ENCODE data around the gene ARID5B. TPM values are rescaled to one million over a fixed set of nuclear protein-coding genes. Genes with fewer than 3 reads are reported as not detected.

Gene ARID5B
- polyA plus RNA-seq, 3 donors: 1.00 to 2.5 (median 1.5) TPM

DNA sequence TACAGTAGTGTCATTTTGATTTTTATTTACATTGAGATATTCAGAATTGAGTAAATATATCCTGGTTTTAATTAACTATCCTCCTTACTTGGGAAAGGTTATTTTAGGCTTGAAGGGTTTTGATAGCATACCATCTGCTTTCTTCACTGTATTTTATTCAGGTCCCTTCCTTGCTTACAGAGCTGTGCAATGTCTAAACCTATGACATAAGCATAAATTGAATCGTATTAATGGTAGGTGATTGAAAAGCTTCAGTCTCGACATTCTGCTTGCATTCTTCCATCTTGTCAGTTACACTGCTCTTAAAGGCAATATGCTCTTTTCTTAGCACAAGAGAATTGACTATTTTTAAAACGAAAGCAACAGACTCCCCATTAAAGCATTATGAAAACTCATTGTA, 102.5 kb downstream of the ARID5B start:
- no peak for DNase-seq
- WGBS (ENCODE audit: insufficient coverage): no CpG with 5 or more reads among the region's 3 CpGs
- H3K4me2 ChIP-seq (replicated peaks; ENCODE audit: extremely low read depth, low read length, poor library complexity, severe bottlenecking): no peak overlapping the region
- Mint-ChIP-seq H3K27ac (no peak overlapping the region), H3K4me3 (no peak overlapping the region), H3K9me3 (peaks cover 0 to 3% (median under 1%) of the 10 kb centered on the region in 7 donors), H3K36me3 (peaks cover 36 to 40% of the 10 kb centered on the region in 2 donors), H3K4me1 (peaks cover 18% of the 10 kb centered on the region), H3K27me3 (ENCODE audit: low read depth in 3 of 3) (no peaks in the 10 kb centered on the region)
- H3K4me1 ChIP-seq (ENCODE audit: control insufficient read depth in 1 of 2, insufficient read depth in 2 of 2, low read length in 2 of 2): peaks cover 0 to 1% of the 10 kb centered on the region in 2 donors
- no peak overlapping the region for H3K4me3 ChIP-seq (replicated peaks in 1 of 3; ENCODE audit: low read depth in 2 of 3, low read length in 3 of 3)
- peaks cover 0 to 3% of the 10 kb centered on the region in 2 donors for H3K9me3 ChIP-seq (replicated peaks in 1 of 2; ENCODE audit: control insufficient read depth in 1 of 2, insufficient read depth in 1 of 2, low read length in 2 of 2)
- no peak overlapping the region for H3K27ac ChIP-seq (ENCODE audit: low read depth in 1 of 2, low read length in 2 of 2)
- H3K36me3 ChIP-seq (replicated peaks in 1 of 2; ENCODE audit: control insufficient read depth in 1 of 2, insufficient read depth in 2 of 2, low read length in 2 of 2): peaks cover 0 to 12% of the 10 kb centered on the region in 2 donors
- no peaks in the 10 kb centered on the region for H4K20me1 ChIP-seq (ENCODE audit: insufficient read depth, low read length)
- no peaks in the 10 kb centered on the region for H3K27me3 ChIP-seq (ENCODE audit: control insufficient read depth in 2 of 2, insufficient read depth in 2 of 2, low read length in 2 of 2)
- intact Hi-C loops (cut with micrococcal nuclease): no loop called here
- no peaks in the 10 kb centered on the region for H3K79me2 ChIP-seq (ENCODE audit: insufficient read depth, low read length)
- no peak overlapping the region for H2AFZ ChIP-seq (ENCODE audit: insufficient read depth, low read depth, low read length, poor library complexity, severe bottlenecking)
- TF ChIP-seq, protein P1, sequence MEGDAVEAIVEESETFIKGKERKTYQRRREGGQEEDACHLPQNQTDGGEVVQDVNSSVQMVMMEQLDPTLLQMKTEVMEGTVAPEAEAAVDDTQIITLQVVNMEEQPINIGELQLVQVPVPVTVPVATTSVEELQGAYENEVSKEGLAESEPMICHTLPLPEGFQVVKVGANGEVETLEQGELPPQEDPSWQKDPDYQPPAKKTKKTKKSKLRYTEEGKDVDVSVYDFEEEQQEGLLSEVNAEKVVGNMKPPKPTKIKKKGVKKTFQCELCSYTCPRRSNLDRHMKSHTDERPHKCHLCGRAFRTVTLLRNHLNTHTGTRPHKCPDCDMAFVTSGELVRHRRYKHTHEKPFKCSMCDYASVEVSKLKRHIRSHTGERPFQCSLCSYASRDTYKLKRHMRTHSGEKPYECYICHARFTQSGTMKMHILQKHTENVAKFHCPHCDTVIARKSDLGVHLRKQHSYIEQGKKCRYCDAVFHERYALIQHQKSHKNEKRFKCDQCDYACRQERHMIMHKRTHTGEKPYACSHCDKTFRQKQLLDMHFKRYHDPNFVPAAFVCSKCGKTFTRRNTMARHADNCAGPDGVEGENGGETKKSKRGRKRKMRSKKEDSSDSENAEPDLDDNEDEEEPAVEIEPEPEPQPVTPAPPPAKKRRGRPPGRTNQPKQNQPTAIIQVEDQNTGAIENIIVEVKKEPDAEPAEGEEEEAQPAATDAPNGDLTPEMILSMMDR (IDR thresholded peaks at IDR 0.05): no peak
- H3K9ac ChIP-seq (ENCODE audit: insufficient read depth, low read length, poor library complexity, severe bottlenecking): no peak overlapping the region

DNA sequence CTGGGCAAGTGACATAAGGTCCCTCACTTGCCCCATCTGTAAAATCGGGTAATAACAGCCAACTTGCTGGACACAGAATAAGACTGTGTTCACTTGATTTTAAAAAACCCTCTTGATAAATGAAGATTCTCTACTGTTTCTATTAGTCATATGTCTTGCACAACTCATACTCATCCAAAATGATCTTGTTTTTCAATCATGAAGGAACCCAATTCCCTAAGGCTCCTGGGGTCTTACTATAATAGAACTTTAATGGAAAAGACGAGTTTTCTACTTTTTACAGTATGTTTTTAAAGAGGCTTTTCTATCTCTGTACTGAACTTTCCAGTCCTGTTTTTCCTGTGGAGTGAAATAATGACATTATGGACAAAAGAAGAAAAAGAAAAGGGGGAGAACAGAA, 103.8 kb downstream of the ARID5B start:
- Histone ChIP-seq H3K4me2 (replicated peaks; ENCODE audit: extremely low read depth, low read length, poor library complexity, severe bottlenecking) (no peak overlapping the region), H2AFZ (ENCODE audit: insufficient read depth, low read depth, low read length, poor library complexity, severe bottlenecking) (no peak overlapping the region), H3K36me3 (replicated peaks in 1 of 2; ENCODE audit: control insufficient read depth in 1 of 2, insufficient read depth in 2 of 2, low read length in 2 of 2) (peaks cover 0 to 7% of the 10 kb centered on the region in 2 donors), H3K4me1 (ENCODE audit: control insufficient read depth in 1 of 2, insufficient read depth in 2 of 2, low read length in 2 of 2) (no peaks in the 10 kb centered on the region), H4K20me1 (ENCODE audit: insufficient read depth, low read length) (no peaks in the 10 kb centered on the region), H3K79me2 (ENCODE audit: insufficient read depth, low read length) (no peaks in the 10 kb centered on the region), H3K4me3 (replicated peaks in 1 of 3; ENCODE audit: low read depth in 2 of 3, low read length in 3 of 3) (no peak overlapping the region), H3K9ac (ENCODE audit: insufficient read depth, low read length, poor library complexity, severe bottlenecking) (no peak overlapping the region), H3K27ac (ENCODE audit: low read depth in 1 of 2, low read length in 2 of 2) (no peak overlapping the region), H3K9me3 (replicated peaks in 1 of 2; ENCODE audit: control insufficient read depth in 1 of 2, insufficient read depth in 1 of 2, low read length in 2 of 2) (no peaks in the 10 kb centered on the region), H3K27me3 (ENCODE audit: control insufficient read depth in 2 of 2, insufficient read depth in 2 of 2, low read length in 2 of 2) (no peaks in the 10 kb centered on the region)
- Mint-ChIP-seq H3K36me3 (peaks cover 28 to 29% of the 10 kb centered on the region in 2 donors), H3K27me3 (ENCODE audit: low read depth in 3 of 3) (no peaks in the 10 kb centered on the region), H3K27ac (no peak overlapping the region), H3K4me1 (peaks cover 18% of the 10 kb centered on the region), H3K9me3 (peaks cover 0 to 3% (median 0%) of the 10 kb centered on the region in 7 donors), H3K4me3 (no peak overlapping the region)
- DNase-seq: peak in 1 of 3 donors; percentile 22
- TF ChIP-seq, protein P1 (IDR thresholded peaks at IDR 0.05): no peak
- 100% methylated on average over 1 of the region's 2 CpGs for WGBS (ENCODE audit: insufficient coverage)
- intact Hi-C loops (cut with micrococcal nuclease): no loop called here
